ENCODE results near the gene ZNF836. TPM values are rescaled to one million over a fixed set of nuclear protein-coding genes. Genes with fewer than 3 reads are reported as not detected.

ZNF836 gene
- total and polyA plus RNA-seq, 9 donors, result 7.4 to 38.1 (median 25.9) TPM

DNA sequence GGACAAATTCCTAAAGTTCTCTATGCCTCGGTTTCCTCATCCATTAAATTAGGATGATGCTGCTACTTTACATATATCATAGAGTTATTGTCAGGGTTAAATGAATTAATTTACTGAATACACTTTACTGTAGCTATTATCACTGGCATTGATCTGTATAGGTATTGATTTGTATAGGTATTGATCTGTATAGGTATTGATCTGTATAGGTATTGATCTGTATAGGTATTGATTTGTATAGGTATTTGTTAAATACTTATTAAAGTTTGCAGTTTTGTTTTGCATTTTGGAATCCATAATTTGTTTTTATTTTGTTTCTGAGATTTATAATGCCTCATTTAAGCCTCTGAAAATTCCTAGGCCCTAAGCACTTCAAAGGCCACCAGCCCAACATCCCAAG, 16.0 kb upstream of the ZNF836 start:
- intact Hi-C loops (cut with DNase I), result no loop called here
- WGBS, 3 donors, result 88 to 98% (median 95%) methylated on average over 1 of the region's 1 CpG
- Histone ChIP-seq H3K4me3 (no peak overlapping the region), H3K4me1 (ENCODE audit: insufficient read depth) (peaks cover 6% of the 10 kb centered on the region), H3K27me3 (no peaks in the 10 kb centered on the region), H3K9me3 (no peaks in the 10 kb centered on the region), H3K27ac (no peak overlapping the region), H3K36me3 (no peaks in the 10 kb centered on the region)
- no peak for DNase-seq
- TF ChIP-seq POLR2A (IDR thresholded peaks at IDR 0.05) (no peak), EP300 (IDR thresholded peaks at IDR 0.05) (no peak), CTCF (IDR thresholded peaks at IDR 0.05) (no peak)

- Histone ChIP-seq H3K4me1 (ENCODE audit: insufficient read depth) (peaks cover 3% of the 10 kb centered on the region), H3K36me3 (no peaks in the 10 kb centered on the region), H3K9me3 (no peaks in the 10 kb centered on the region), H3K27me3 (no peaks in the 10 kb centered on the region), H3K27ac (no peak overlapping the region), H3K4me3 (no peak overlapping the region)
- WGBS, 3 donors, result 77 to 79% (median 78%) methylated on average over 10 of the region's 10 CpGs
- intact Hi-C loops (cut with DNase I), result no loop called here
- TF ChIP-seq CTCF (IDR thresholded peaks at IDR 0.05) (no peak), POLR2A (IDR thresholded peaks at IDR 0.05) (no peak), EP300 (IDR thresholded peaks at IDR 0.05) (no peak)
- DNase-seq, result no peak
Measured at GRCh38 chr19:52176574-52176973, 5.2 kb upstream of the ZNF836 start.

DNA sequence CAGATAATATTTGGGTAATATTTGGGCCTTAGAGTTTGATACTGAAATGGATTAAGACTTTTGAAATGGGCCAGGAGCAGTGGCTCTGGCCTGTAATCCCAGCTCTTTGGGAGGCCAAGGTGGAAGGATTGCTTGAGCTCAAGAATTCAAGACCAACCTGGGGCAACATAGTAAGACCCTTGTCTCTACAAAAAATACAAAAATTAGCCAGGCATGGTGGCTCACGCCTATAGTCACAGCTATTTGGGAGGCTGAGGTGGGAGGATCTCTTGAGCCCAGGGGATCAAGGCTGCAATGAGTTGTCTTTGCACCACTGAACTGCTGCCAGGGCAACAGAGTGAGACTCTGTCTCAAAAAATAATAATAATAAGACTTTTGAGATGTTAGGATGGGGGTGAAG, 926 bp upstream of the ZNF836 start:
- no peaks in the 10 kb centered on the region for H3K9me3 ChIP-seq
- peaks cover 3% of the 10 kb centered on the region for H3K4me1 ChIP-seq (ENCODE audit: insufficient read depth)
- intact Hi-C loops (cut with DNase I), result no loop called here
- H3K27ac ChIP-seq, result no peak overlapping the region
- TF ChIP-seq CTCF (IDR thresholded peaks at IDR 0.05) (no peak), EP300 (IDR thresholded peaks at IDR 0.05) (no peak), POLR2A (IDR thresholded peaks at IDR 0.05) (no peak)
- 91 to 96% (median 92%) methylated on average over 1 of the region's 1 CpG for WGBS, 3 donors
- DNase-seq, result no peak
- no peak overlapping the region for H3K4me3 ChIP-seq
- no peaks in the 10 kb centered on the region for H3K36me3 ChIP-seq
- no peaks in the 10 kb centered on the region for H3K27me3 ChIP-seq

DNA sequence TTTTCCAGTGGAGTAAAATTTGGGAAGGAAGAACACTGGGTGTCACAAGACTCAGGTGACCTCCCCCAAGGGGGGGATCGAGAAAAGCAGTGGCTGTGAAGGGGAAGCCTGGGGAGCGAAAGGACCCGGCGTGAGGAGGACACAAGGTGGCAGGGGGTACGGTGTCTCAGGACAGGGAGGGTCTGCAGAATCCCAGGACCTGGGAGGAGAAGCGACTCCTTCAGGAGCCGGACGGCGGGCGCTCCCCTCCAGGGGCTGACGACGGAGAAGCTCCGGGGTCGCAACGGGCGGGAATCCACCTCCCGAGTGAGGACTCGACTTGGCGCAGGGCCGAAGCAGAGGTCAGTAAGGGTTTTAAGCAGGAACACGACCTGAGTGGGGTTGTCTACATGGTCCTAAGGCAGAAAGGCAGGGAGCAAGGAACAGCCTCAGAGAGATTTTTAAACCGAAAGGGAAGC, 529 bp downstream of the ZNF836 start:
- Histone ChIP-seq H3K9me3 (no peaks in the 10 kb centered on the region), H3K27me3 (no peaks in the 10 kb centered on the region), H3K4me3 (peak overlapping the region; percentile 77), H3K4me1 (ENCODE audit: insufficient read depth) (peaks cover 3% of the 10 kb centered on the region), H3K27ac (peak overlapping the region; percentile 70 to 80), H3K36me3 (no peaks in the 10 kb centered on the region)
- WGBS, 3 donors, result 0 to 1% (median 0%) methylated on average over 22 of the region's 22 CpGs
- intact Hi-C loops (cut with DNase I), result loop anchor here in 1 of 4 donors (2.0 kb wide), 2 partner anchors 18 to 32 kb away; partner anchors contain the start of gene ZNF616
- TF ChIP-seq EP300 (IDR thresholded peaks at IDR 0.05) (no peak), CTCF (IDR thresholded peaks at IDR 0.05) (no peak), POLR2A (IDR thresholded peaks at IDR 0.05) (no peak)
- DNase-seq, result peak; percentile 35 to 66 (median 53)
